Adipocyte (in vitro differentiated cells): ENCODE data around the gene MAEA.
A peak's percentile ranks its signal among the peaks of the same experiment; 100 is the strongest.

Experiments
- DNase-seq: peaks from one replicate; pipeline ENCODE4 v3.0.0-alpha.2; 2015; ENCODE audit warnings: low read depth
- H3K27me3 ChIP-seq: replicated peaks from 2 replicates; pipeline ENCODE4 v1.7.0; 2013; ENCODE audit warnings: mild to moderate bottlenecking, low read length, moderate library complexity; ENCODE audit not compliant: control insufficient read depth, insufficient read depth
- H3K36me3 ChIP-seq: 2 replicates; pipeline ENCODE4 v1.7.0; 2013; ENCODE audit warnings: low read length, mild to moderate bottlenecking, moderate library complexity; ENCODE audit not compliant: control insufficient read depth, insufficient read depth, severe bottlenecking
- H3K4me1 ChIP-seq: 2 replicates; pipeline ENCODE4 v1.7.0; 2013; ENCODE audit warnings: mild to moderate bottlenecking, low read length, moderate library complexity; ENCODE audit not compliant: control insufficient read depth, insufficient read depth
- H3K4me3 ChIP-seq: 2 replicates; pipeline ENCODE4 v1.7.0; 2013; ENCODE audit warnings: mild to moderate bottlenecking, low read length, moderate library complexity
- H3K9ac ChIP-seq: 2 replicates; pipeline ENCODE4 v1.7.0; 2013; ENCODE audit warnings: mild to moderate bottlenecking, low read length, moderate library complexity
- H3K9me3 ChIP-seq: 2 replicates; pipeline ENCODE4 v1.7.0; 2013; ENCODE audit warnings: mild to moderate bottlenecking, low read length, moderate library complexity; ENCODE audit not compliant: control insufficient read depth

MAEA gene

GRCh38 chr4:1251773-1252066 lies 38.0 kb upstream of the MAEA start:
- H3K4me3 ChIP-seq, result no peak overlapping the region
- H3K4me1 ChIP-seq, result peaks cover 14% of the 10 kb centered on the region
- peaks cover 20% of the 10 kb centered on the region for H3K9me3 ChIP-seq
- H3K9ac ChIP-seq, result no peak overlapping the region
- DNase-seq, result no peak
- no peaks in the 10 kb centered on the region for H3K27me3 ChIP-seq
- H3K36me3 ChIP-seq, result peaks cover 6% of the 10 kb centered on the region

GRCh38 chr4:1252928-1253492 lies 36.7 kb upstream of the MAEA start:
- H3K4me3 ChIP-seq, result no peak overlapping the region
- H3K4me1 ChIP-seq, result peaks cover 8% of the 10 kb centered on the region
- DNase-seq, result no peak
- H3K27me3 ChIP-seq, result no peaks in the 10 kb centered on the region
- H3K9me3 ChIP-seq, result peaks cover 31% of the 10 kb centered on the region
- H3K36me3 ChIP-seq, result peaks cover 6% of the 10 kb centered on the region
- no peak overlapping the region for H3K9ac ChIP-seq

- Histone ChIP-seq H3K36me3 (peaks cover 6% of the 10 kb centered on the region), H3K4me1 (peaks cover 8% of the 10 kb centered on the region), H3K27me3 (no peaks in the 10 kb centered on the region), H3K4me3 (no peak overlapping the region), H3K9me3 (peaks cover 36% of the 10 kb centered on the region), H3K9ac (no peak overlapping the region)
- DNase-seq, result no peak
These were observed 35.9 kb upstream of the MAEA start for GRCh38 chr4:1253831-1254230.

GRCh38 chr4:1255151-1255550 lies 34.5 kb upstream of the MAEA start:
- Histone ChIP-seq H3K4me3 (peak overlapping the region; percentile 22), H3K9ac (no peak overlapping the region), H3K9me3 (peaks cover 36% of the 10 kb centered on the region), H3K36me3 (peaks cover 6% of the 10 kb centered on the region), H3K27me3 (no peaks in the 10 kb centered on the region), H3K4me1 (peaks cover 4% of the 10 kb centered on the region)
- DNase-seq, result no peak

GRCh38 chr4:1255699-1256098 lies 34.0 kb upstream of the MAEA start:
- no peaks in the 10 kb centered on the region for H3K27me3 ChIP-seq
- peak overlapping the region; percentile 22 for H3K4me3 ChIP-seq
- no peak overlapping the region for H3K9ac ChIP-seq
- peaks cover 6% of the 10 kb centered on the region for H3K36me3 ChIP-seq
- no peaks in the 10 kb centered on the region for H3K4me1 ChIP-seq
- H3K9me3 ChIP-seq, result peaks cover 36% of the 10 kb centered on the region
- DNase-seq, result no peak

GRCh38 chr4:1258457-1258856 lies 31.2 kb upstream of the MAEA start:
- no peaks in the 10 kb centered on the region for H3K27me3 ChIP-seq
- no peak overlapping the region for H3K9ac ChIP-seq
- DNase-seq, result no peak
- peaks cover 34% of the 10 kb centered on the region for H3K9me3 ChIP-seq
- no peaks in the 10 kb centered on the region for H3K4me1 ChIP-seq
- H3K4me3 ChIP-seq, result no peak overlapping the region
- no peaks in the 10 kb centered on the region for H3K36me3 ChIP-seq

- no peak for DNase-seq
- no peaks in the 10 kb centered on the region for H3K27me3 ChIP-seq
- H3K9me3 ChIP-seq, result peaks cover 33% of the 10 kb centered on the region
- H3K4me1 ChIP-seq, result no peaks in the 10 kb centered on the region
- H3K9ac ChIP-seq, result no peak overlapping the region
- H3K4me3 ChIP-seq, result no peak overlapping the region
- H3K36me3 ChIP-seq, result no peaks in the 10 kb centered on the region
These were observed 29.7 kb upstream of the MAEA start for GRCh38 chr4:1259966-1260365.

GRCh38 chr4:1260418-1261106 lies 29.1 kb upstream of the MAEA start:
- no peak for DNase-seq

GRCh38 chr4:1261107-1261928 lies 28.4 kb upstream of the MAEA start:
- H3K36me3 ChIP-seq, result no peaks in the 10 kb centered on the region
- H3K4me1 ChIP-seq, result no peaks in the 10 kb centered on the region
- peaks cover 20% of the 10 kb centered on the region for H3K9me3 ChIP-seq
- DNase-seq, result no peak
- H3K9ac ChIP-seq, result no peak overlapping the region
- no peaks in the 10 kb centered on the region for H3K27me3 ChIP-seq
- H3K4me3 ChIP-seq, result no peak overlapping the region

More at GRCh38 chr4:1260418-1261106, 29.1 kb upstream of the MAEA start:
- no peaks in the 10 kb centered on the region for H3K4me1 ChIP-seq
- H3K9me3 ChIP-seq, result peaks cover 27% of the 10 kb centered on the region
- no peaks in the 10 kb centered on the region for H3K36me3 ChIP-seq
- H3K4me3 ChIP-seq, result no peak overlapping the region
- H3K9ac ChIP-seq, result no peak overlapping the region
- H3K27me3 ChIP-seq, result no peaks in the 10 kb centered on the region

- Histone ChIP-seq H3K27me3 (no peaks in the 10 kb centered on the region), H3K9me3 (peaks cover 11% of the 10 kb centered on the region), H3K9ac (no peak overlapping the region), H3K36me3 (no peaks in the 10 kb centered on the region), H3K4me3 (no peak overlapping the region), H3K4me1 (no peaks in the 10 kb centered on the region)
- no peak for DNase-seq
These were observed 24.7 kb upstream of the MAEA start for GRCh38 chr4:1264942-1265341.

GRCh38 chr4:1265351-1265750 lies 24.3 kb upstream of the MAEA start:
- H3K4me1 ChIP-seq, result no peaks in the 10 kb centered on the region
- H3K27me3 ChIP-seq, result no peaks in the 10 kb centered on the region
- H3K9ac ChIP-seq, result no peak overlapping the region
- DNase-seq, result no peak
- H3K9me3 ChIP-seq, result peaks cover 13% of the 10 kb centered on the region
- H3K4me3 ChIP-seq, result no peak overlapping the region
- H3K36me3 ChIP-seq, result no peaks in the 10 kb centered on the region
